HepG2 (cell line): Measurements from ENCODE around the gene ZNF865. TPM values are rescaled to one million over a fixed set of nuclear protein-coding genes. Genes with fewer than 3 reads are reported as not detected.

Experiments
- CEBPB ChIP-seq: IDR thresholded peaks from 2 replicates; pipeline ENCODE4 v1.6.1; 2011; ENCODE audit warnings: low read depth, low read length, improper control_type of control experiment, borderline replicate concordance
- GLI4 ChIP-seq: sonication (generic); formaldehyde crosslinking; IDR thresholded peaks from 2 replicates; pipeline ENCODE4 v1.5.1; 2020; ENCODE audit warnings: missing genetic modification reagents, mild to moderate bottlenecking, moderate library complexity, borderline replicate concordance
- KAT2B ChIP-seq: fragments of 150-350 bp; IDR thresholded peaks from 2 replicates; pipeline ENCODE4 v1.6.1; 2014; ENCODE audit warnings: low read depth, low read length, borderline replicate concordance
- NBN ChIP-seq: fragments of 450-650 bp; conservative IDR thresholded peaks from 2 replicates; pipeline ENCODE4 v1.6.1; 2017
- RBM39 ChIP-seq: fragments of 200-400 bp; formaldehyde crosslinking; IDR thresholded peaks from one replicate; pipeline ENCODE4 v1.6.1; 2018; ENCODE audit warnings: antibody characterized with exemption, mild to moderate bottlenecking, low read depth, low read length; ENCODE audit not compliant: poor library complexity, severe bottlenecking
- REXO4 ChIP-seq: sonication (generic); formaldehyde crosslinking; IDR thresholded peaks from 2 replicates; pipeline ENCODE4 v1.8.0; 2022; ENCODE audit warnings: missing genetic modification reagents, mild to moderate bottlenecking, borderline replicate concordance
- RNF2 ChIP-seq: fragments of 450-650 bp; conservative IDR thresholded peaks from 2 replicates; pipeline ENCODE4 v1.6.1; 2016; ENCODE audit warnings: low read depth
- SMC3 ChIP-seq: IDR thresholded peaks from 2 replicates; pipeline ENCODE4 v1.6.1; 2011; ENCODE audit warnings: low read length, improper control_type of control experiment
- SNAPC4 ChIP-seq: sonication (generic); formaldehyde crosslinking; IDR thresholded peaks from 2 replicates; pipeline ENCODE4 v1.4.0; 2020; ENCODE audit warnings: mild to moderate bottlenecking, missing genetic modification reagents
- SP140L ChIP-seq: sonication (generic); formaldehyde crosslinking; IDR thresholded peaks from 2 replicates; pipeline ENCODE4 v1.4.0; 2020; ENCODE audit warnings: missing genetic modification reagents, borderline replicate concordance
- ZNF556 ChIP-seq: sonication (generic); formaldehyde crosslinking; IDR thresholded peaks from 2 replicates; pipeline ENCODE4 v1.4.0; 2020; ENCODE audit warnings: mild to moderate bottlenecking, missing genetic modification reagents, borderline replicate concordance
- ZNF766 ChIP-seq: sonication (generic); formaldehyde crosslinking; IDR thresholded peaks from 2 replicates; pipeline ENCODE4 v1.5.0; 2020; ENCODE audit warnings: missing genetic modification reagents, borderline replicate concordance
- ZNF780A ChIP-seq: sonication (generic); formaldehyde crosslinking; IDR thresholded peaks from 2 replicates; pipeline ENCODE4 v1.8.0; 2022; ENCODE audit warnings: mild to moderate bottlenecking, missing genetic modification reagents, moderate library complexity
- ZNF841 ChIP-seq: sonication (generic); formaldehyde crosslinking; IDR thresholded peaks from 2 replicates; pipeline ENCODE4 v1.8.1; 2023; ENCODE audit warnings: missing genetic modification reagents, borderline replicate concordance
- ZNF850 ChIP-seq: sonication (generic); formaldehyde crosslinking; conservative IDR thresholded peaks from 2 replicates; pipeline ENCODE4 v1.9.0; 2021; ENCODE audit warnings: mild to moderate bottlenecking, missing genetic modification reagents
- polyA plus RNA-seq, 8 experiments: library from polyadenylated mRNA; depleted of rRNA in 3 of 8; stranded (reverse) in 7 of 8; unstranded in 1 of 8; fragments of >200 nt; fragmentation: Illumina TruSeq in 4 of 8; extraction: Trizol in 4 of 8; gene quantifications; 2 replicates each; pipeline versions ENCODE4 v1.2.1 to v1.2.3, GENCODE V29; 2011 to 2016; ENCODE audit warnings: low read depth in 4 of 8, missing spikeins in 1 of 8, mixed read lengths in 1 of 8; ENCODE audit not compliant: insufficient read depth in 1 of 8
- total RNA-seq, 5 experiments: library from RNA; depleted of rRNA; stranded (reverse); fragments of >200 nt; fragmentation: Illumina TruSeq; extraction: Trizol; gene quantifications; 2 replicates each; pipeline ENCODE4 v1.2.3, GENCODE V29; 2016; ENCODE audit warnings: low read depth in 1 of 5
- TF ChIP-seq, protein P1 (sequence below): sonication (generic); formaldehyde crosslinking; IDR thresholded peaks from 2 replicates; pipeline ENCODE4 v1.4.0; 2020; ENCODE audit warnings: missing genetic modification reagents
- TF ChIP-seq, protein P2 (sequence below): sonication (generic); formaldehyde crosslinking; IDR thresholded peaks from 2 replicates; pipeline ENCODE4 v1.8.1; 2023; ENCODE audit warnings: mild to moderate bottlenecking, moderate library complexity, missing genetic modification reagents
- TF ChIP-seq, protein P3 (sequence below): IDR thresholded peaks from 2 replicates; pipeline ENCODE4 v1.6.1; 2016; ENCODE audit warnings: missing compliant biosample characterization, missing genetic modification reagents, borderline replicate concordance

Gene ZNF865
- total and polyA plus RNA-seq, 2 of the 13 experiments (the other 11 are each of a cell fraction or from before 2014, with no cell fraction given), result 0.93 to 1.0 TPM

DNA sequence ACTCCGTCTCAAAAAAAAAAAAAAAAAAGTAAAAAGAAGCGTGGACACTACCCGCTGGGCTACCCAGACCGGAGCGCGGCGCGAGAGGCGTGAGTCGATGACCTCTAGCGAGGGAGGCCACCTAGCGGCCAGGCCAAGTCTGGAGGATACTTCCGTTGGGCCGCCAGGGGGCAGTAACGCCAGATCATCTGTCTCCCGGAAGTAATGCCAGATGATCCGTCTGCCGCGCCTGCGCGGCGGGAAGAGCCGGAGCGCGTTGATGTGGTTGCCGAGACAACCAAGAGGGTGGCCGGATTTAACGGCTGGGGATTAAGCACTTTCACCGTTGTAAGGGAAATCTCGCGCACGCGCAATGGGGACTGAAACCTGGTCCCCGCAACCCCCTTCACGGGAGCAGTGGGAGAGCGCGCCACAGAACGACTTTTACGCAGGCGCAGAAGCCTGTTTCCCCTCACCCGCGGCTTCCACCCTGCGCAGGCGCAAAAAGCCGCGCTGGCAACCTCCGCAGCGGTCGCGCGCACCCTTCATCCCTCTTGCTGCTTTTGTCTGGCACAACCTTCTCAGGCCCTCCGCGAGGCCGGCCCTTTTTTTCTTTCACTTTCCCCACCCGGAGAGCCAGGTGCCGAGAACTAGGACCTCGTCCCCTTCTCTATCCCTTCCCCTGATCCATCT lies 48.3 kb downstream of the ZNF865 start (continued):
- peak; percentile 63; the same call in 1 of the 2 replicates for TF ChIP-seq ZNF766 (CRISPR knock-in tag)
- no peak for TF ChIP-seq RNF2
- TF ChIP-seq ZNF841 (CRISPR knock-in tag), result no peak
- TF ChIP-seq REXO4 (CRISPR knock-in tag), result no peak
- peak; percentile 50; the same call in 1 of the 2 replicates for TF ChIP-seq SMC3
- peak; percentile 62 for TF ChIP-seq ZNF556 (CRISPR knock-in tag)
- no peak for TF ChIP-seq ZNF780A
- TF ChIP-seq, protein P1, sequence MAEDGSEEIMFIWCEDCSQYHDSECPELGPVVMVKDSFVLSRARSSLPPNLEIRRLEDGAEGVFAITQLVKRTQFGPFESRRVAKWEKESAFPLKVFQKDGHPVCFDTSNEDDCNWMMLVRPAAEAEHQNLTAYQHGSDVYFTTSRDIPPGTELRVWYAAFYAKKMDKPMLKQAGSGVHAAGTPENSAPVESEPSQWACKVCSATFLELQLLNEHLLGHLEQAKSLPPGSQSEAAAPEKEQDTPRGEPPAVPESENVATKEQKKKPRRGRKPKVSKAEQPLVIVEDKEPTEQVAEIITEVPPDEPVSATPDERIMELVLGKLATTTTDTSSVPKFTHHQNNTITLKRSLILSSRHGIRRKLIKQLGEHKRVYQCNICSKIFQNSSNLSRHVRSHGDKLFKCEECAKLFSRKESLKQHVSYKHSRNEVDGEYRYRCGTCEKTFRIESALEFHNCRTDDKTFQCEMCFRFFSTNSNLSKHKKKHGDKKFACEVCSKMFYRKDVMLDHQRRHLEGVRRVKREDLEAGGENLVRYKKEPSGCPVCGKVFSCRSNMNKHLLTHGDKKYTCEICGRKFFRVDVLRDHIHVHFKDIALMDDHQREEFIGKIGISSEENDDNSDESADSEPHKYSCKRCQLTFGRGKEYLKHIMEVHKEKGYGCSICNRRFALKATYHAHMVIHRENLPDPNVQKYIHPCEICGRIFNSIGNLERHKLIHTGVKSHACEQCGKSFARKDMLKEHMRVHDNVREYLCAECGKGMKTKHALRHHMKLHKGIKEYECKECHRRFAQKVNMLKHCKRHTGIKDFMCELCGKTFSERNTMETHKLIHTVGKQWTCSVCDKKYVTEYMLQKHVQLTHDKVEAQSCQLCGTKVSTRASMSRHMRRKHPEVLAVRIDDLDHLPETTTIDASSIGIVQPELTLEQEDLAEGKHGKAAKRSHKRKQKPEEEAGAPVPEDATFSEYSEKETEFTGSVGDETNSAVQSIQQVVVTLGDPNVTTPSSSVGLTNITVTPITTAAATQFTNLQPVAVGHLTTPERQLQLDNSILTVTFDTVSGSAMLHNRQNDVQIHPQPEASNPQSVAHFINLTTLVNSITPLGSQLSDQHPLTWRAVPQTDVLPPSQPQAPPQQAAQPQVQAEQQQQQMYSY (CRISPR knock-in tag), result no peak; the same call in 1 of the 2 replicates
- TF ChIP-seq KAT2B, result no peak
- TF ChIP-seq SNAPC4 (CRISPR knock-in tag), result no peak
- TF ChIP-seq GLI4, result no peak
- no peak for TF ChIP-seq CEBPB
- TF ChIP-seq ZNF850 (CRISPR knock-in tag), result no peak
- peak; percentile 46 for TF ChIP-seq RBM39
- peak; percentile 6; the same call in 1 of the 2 replicates for TF ChIP-seq SP140L (CRISPR knock-in tag)
- TF ChIP-seq, protein P2, sequence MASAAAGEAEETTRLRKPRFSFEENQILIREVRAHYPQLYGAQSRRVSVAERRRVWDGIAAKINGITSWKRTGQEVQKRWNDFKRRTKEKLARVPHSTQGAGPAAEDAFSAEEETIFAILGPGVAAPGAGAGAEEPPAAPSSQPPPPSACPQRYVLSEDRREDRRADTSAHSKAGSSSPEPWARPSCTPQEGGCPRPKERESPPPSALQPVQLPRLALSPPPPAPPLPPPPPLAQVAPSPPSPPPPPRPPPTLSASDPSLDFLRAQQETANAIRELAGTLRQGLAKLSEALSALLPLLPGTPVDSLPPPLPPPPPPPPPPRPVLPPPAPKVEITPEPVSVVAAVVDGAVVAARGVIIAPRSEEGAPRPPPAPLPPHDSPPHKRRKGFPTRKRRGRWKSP (CRISPR knock-in tag), result peak; percentile 47; the same call in 1 of the 2 replicates
- no peak for TF ChIP-seq NBN
- TF ChIP-seq, protein P3, sequence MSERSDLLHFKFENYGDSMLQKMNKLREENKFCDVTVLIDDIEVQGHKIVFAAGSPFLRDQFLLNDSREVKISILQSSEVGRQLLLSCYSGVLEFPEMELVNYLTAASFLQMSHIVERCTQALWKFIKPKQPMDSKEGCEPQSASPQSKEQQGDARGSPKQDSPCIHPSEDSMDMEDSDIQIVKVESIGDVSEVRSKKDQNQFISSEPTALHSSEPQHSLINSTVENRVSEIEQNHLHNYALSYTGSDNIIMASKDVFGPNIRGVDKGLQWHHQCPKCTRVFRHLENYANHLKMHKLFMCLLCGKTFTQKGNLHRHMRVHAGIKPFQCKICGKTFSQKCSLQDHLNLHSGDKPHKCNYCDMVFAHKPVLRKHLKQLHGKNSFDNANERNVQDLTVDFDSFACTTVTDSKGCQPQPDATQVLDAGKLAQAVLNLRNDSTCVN, result peak; percentile 15; the same call in 1 of the 2 replicates
